ENCODE data around the gene UNG. TPM values are rescaled to one million over a fixed set of nuclear protein-coding genes. Genes with fewer than 3 reads are reported as not detected.

The UNG gene
- total and polyA plus RNA-seq, 2 donors (not counting 3 experiments of a cell fraction or from before 2014, with no cell fraction given) = 21.5 to 46.7 TPM

DNA sequence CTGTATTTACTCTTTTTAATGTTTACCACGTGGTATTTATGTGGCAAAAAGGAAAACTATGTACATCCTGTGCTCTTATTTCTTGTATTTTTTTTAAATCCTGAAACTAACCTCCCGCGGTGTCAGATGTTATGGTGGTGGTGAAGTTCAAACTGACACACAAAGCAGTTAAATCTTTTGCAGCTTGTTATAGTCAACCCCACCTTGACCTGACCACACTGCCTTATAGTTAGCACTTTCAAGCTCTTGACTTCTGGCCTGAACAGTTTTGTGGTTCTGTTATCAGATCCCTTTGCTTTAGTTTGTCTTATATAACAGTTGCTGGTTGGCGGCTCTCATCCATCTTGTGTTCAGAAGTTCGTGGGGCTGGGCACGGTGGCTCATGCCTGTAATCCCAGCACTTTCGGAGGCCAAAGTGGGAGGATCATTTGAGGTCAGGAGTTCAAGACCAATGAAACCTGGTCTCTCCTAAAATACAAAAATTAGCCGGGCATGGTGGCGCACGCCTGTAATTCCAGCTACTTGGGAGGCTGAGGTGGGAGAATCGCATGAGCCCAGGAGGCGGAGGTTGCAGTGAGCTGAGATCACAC is 2.1 kb downstream of the UNG start:
- Histone ChIP-seq H3K79me2 (ENCODE audit: control insufficient read depth, insufficient read depth, low read length) (peaks cover 15% of the 10 kb centered on the region), H3K36me3 (ENCODE audit: control insufficient read depth in 2 of 2, extremely low read depth in 1 of 2, insufficient read depth in 2 of 2, low read length in 2 of 2) (peaks cover 9 to 13% of the 10 kb centered on the region in 2 experiments), H3K4me3 (replicated peaks in 1 of 3; ENCODE audit: insufficient read depth in 1 of 3, low read depth in 1 of 3, low read length in 3 of 3) (peak overlapping the region in 1 of 3 experiments; percentile 96), H3K4me1 (ENCODE audit: control insufficient read depth, extremely low read depth, insufficient read depth, low read length) (peaks cover 12% of the 10 kb centered on the region), H3K9me3 (replicated peaks; ENCODE audit: control insufficient read depth, insufficient read depth, low read length) (no peaks in the 10 kb centered on the region), H3K9ac (replicated peaks; ENCODE audit: extremely low read depth, insufficient read depth, low read length) (peak overlapping the region; percentile 96), H4K20me1 (replicated peaks; ENCODE audit: control insufficient read depth, extremely low read depth, insufficient read depth, low read length) (no peaks in the 10 kb centered on the region), H3K27ac (ENCODE audit: insufficient read depth, low read depth, low read length) (peak overlapping the region; percentile 20), H3K9me1 (replicated peaks; ENCODE audit: control insufficient read depth, extremely low read depth, insufficient read depth, low read length) (no peaks in the 10 kb centered on the region), H3K4me2 (ENCODE audit: insufficient read depth, low read length) (peak overlapping the region; percentile 83), H2AFZ (ENCODE audit: low read depth, low read length) (no peak overlapping the region), H3K27me3 (ENCODE audit: control insufficient read depth in 2 of 2, insufficient read depth in 2 of 2, low read length in 2 of 2) (no peaks in the 10 kb centered on the region)
- dilution Hi-C loops (cut with MboI; ENCODE audit: extremely low pct_ligation_motif_present, low sequenced_read_pairs) (no loop called here), intact Hi-C loops (cut with micrococcal nuclease) (loop anchor here (5.0 kb wide), 1 partner anchor 367 kb away; the partner anchor contains the start of gene CORO1C)
- CTCF ChIA-PET = interaction anchor here (1.1 to 3.1 kb wide), 3 partner anchors 12 to 290 kb away, joined by 4 to 38 read pairs (median 4); no protein-coding TSS in a partner anchor
- POLR2A ChIA-PET = no interaction called here
- BruUV-seq (replicated peaks) = no TSS peak
- DNase-seq (ENCODE audit: low read depth, low spot score) (no peak), FAIRE-seq (no peak)
- no peak for TF ChIP-seq POLR2AphosphoS5 (IDR thresholded peaks at IDR 0.05; ENCODE audit: insufficient read depth, low read depth, low read length)
- TF ChIP-seq, protein P1, sequence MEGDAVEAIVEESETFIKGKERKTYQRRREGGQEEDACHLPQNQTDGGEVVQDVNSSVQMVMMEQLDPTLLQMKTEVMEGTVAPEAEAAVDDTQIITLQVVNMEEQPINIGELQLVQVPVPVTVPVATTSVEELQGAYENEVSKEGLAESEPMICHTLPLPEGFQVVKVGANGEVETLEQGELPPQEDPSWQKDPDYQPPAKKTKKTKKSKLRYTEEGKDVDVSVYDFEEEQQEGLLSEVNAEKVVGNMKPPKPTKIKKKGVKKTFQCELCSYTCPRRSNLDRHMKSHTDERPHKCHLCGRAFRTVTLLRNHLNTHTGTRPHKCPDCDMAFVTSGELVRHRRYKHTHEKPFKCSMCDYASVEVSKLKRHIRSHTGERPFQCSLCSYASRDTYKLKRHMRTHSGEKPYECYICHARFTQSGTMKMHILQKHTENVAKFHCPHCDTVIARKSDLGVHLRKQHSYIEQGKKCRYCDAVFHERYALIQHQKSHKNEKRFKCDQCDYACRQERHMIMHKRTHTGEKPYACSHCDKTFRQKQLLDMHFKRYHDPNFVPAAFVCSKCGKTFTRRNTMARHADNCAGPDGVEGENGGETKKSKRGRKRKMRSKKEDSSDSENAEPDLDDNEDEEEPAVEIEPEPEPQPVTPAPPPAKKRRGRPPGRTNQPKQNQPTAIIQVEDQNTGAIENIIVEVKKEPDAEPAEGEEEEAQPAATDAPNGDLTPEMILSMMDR (IDR thresholded peaks at IDR 0.05; ENCODE audit: extremely low read depth in 1 of 2, insufficient read depth in 1 of 2, low read depth in 1 of 2, low read length in 2 of 2) = no peak

DNA sequence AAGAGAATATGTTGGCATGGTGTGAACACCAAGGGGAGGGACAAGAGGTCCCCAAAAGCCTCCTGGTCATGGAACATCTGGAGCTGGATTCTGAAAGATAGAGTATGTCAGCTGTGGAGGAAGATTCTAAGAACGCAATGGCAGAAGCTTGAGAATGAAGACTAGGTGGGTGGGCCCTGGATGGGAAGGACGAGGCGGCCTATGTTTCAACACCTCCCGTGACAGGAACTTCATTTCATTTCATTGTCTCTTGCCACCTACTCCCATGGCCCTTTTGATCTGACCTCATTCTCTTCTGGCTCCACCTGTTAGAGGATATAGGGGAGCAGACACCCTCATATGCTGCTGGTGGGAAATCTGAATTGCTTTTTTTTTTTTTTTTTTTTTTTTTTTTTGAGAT is 3.3 kb downstream of the UNG start:
- dilution Hi-C loops (cut with MboI; ENCODE audit: extremely low pct_ligation_motif_present, low sequenced_read_pairs) = no loop called here
- H3K4me1 ChIP-seq (ENCODE audit: control insufficient read depth, extremely low read depth, insufficient read depth, low read length) = peaks cover 12% of the 10 kb centered on the region
- FAIRE-seq = peak; percentile 12

More for the DNA sequence above, 3.3 kb downstream of the UNG start:
- Histone ChIP-seq H4K20me1 (replicated peaks; ENCODE audit: control insufficient read depth, extremely low read depth, insufficient read depth, low read length) (no peaks in the 10 kb centered on the region), H3K4me3 (replicated peaks in 1 of 3; ENCODE audit: insufficient read depth in 1 of 3, low read depth in 1 of 3, low read length in 3 of 3) (no peak overlapping the region), H3K9me1 (replicated peaks; ENCODE audit: control insufficient read depth, extremely low read depth, insufficient read depth, low read length) (no peaks in the 10 kb centered on the region), H3K27me3 (ENCODE audit: control insufficient read depth in 2 of 2, insufficient read depth in 2 of 2, low read length in 2 of 2) (no peaks in the 10 kb centered on the region), H3K27ac (ENCODE audit: insufficient read depth, low read depth, low read length) (no peak overlapping the region), H3K36me3 (ENCODE audit: control insufficient read depth in 2 of 2, extremely low read depth in 1 of 2, insufficient read depth in 2 of 2, low read length in 2 of 2) (peaks cover 14 to 20% of the 10 kb centered on the region in 2 experiments), H3K79me2 (ENCODE audit: control insufficient read depth, insufficient read depth, low read length) (peaks cover 15% of the 10 kb centered on the region), H3K9ac (replicated peaks; ENCODE audit: extremely low read depth, insufficient read depth, low read length) (no peak overlapping the region), H2AFZ (ENCODE audit: low read depth, low read length) (no peak overlapping the region), H3K9me3 (replicated peaks; ENCODE audit: control insufficient read depth, insufficient read depth, low read length) (no peaks in the 10 kb centered on the region), H3K4me2 (ENCODE audit: insufficient read depth, low read length) (no peak overlapping the region)
- no peak for DNase-seq (ENCODE audit: low read depth, low spot score)
- POLR2A ChIA-PET = no interaction called here
- BruUV-seq (replicated peaks) = no TSS peak
- TF ChIP-seq POLR2A (IDR thresholded peaks at IDR 0.05; ENCODE audit: low read depth, low read length) (no peak), POLR2AphosphoS5 (IDR thresholded peaks at IDR 0.05; ENCODE audit: insufficient read depth, low read depth, low read length) (no peak), GATA2 (IDR thresholded peaks at IDR 0.05; ENCODE audit: insufficient read depth, insufficient read length, low read depth, low read length) (no peak), MAX (IDR thresholded peaks at IDR 0.05; ENCODE audit: insufficient read depth, insufficient read length) (no peak), MYC (IDR thresholded peaks at IDR 0.05; ENCODE audit: low read depth, low read length) (no peak), FOS (IDR thresholded peaks at IDR 0.05; ENCODE audit: borderline replicate concordance, insufficient read depth, low read length) (no peak), EZH2 (IDR thresholded peaks at IDR 0.05; ENCODE audit: borderline replicate concordance, low read depth, low read length, severe bottlenecking) (no peak), JUN (IDR thresholded peaks at IDR 0.05; ENCODE audit: borderline replicate concordance, insufficient read depth, insufficient read length, low read depth) (no peak)
- TF ChIP-seq, protein P1 (IDR thresholded peaks at IDR 0.05; ENCODE audit: extremely low read depth in 1 of 2, insufficient read depth in 1 of 2, low read depth in 1 of 2, low read length in 2 of 2) = no peak
- CTCF ChIA-PET = interaction anchor here (3.1 kb wide), 1 partner anchor 11 kb away, joined by 38 read pairs; no protein-coding TSS in a partner anchor
- intact Hi-C loops (cut with micrococcal nuclease) = no loop called here

Data from endothelial cell of umbilical vein (primary cell).